Hepatocyte (in vitro differentiated cells): ENCODE data around the gene SPHK2. TPM values are rescaled to one million over a fixed set of nuclear protein-coding genes. Genes with fewer than 3 reads are reported as not detected.

Source experiments
- DNase-seq: peaks from one replicate; pipeline ENCODE4 v3.0.0-alpha.2; 2016; ENCODE audit warnings: low spot score
- H2AFZ ChIP-seq: fragments of 200-600 bp; sonication (generic); 2 replicates; pipeline ENCODE4 v1.6.0; 2016; ENCODE audit warnings: antibody characterized with exemption, mild to moderate bottlenecking
- H3K27ac ChIP-seq: fragments of 200-600 bp; sonication (generic); 2 replicates; pipeline ENCODE4 v1.5.1; 2016; ENCODE audit warnings: mild to moderate bottlenecking
- H3K27me3 ChIP-seq: fragments of 200-600 bp; sonication (generic); 2 replicates; pipeline ENCODE4 v1.6.1; 2016
- H3K36me3 ChIP-seq: fragments of 200-600 bp; sonication (generic); replicated peaks from 2 replicates; pipeline ENCODE4 v1.5.1; 2016; ENCODE audit warnings: low read depth; ENCODE audit not compliant: insufficient read depth
- H3K4me1 ChIP-seq: fragments of 200-600 bp; sonication (generic); 2 replicates; pipeline ENCODE4 v1.5.1; 2016; ENCODE audit warnings: mild to moderate bottlenecking, moderate library complexity; ENCODE audit not compliant: insufficient read depth
- H3K4me2 ChIP-seq: fragments of 200-600 bp; sonication (generic); 2 replicates; pipeline ENCODE4 v1.6.0; 2016
- H3K4me3 ChIP-seq: fragments of 200-600 bp; sonication (generic); 2 replicates; pipeline ENCODE4 v1.5.1; 2016; ENCODE audit warnings: mild to moderate bottlenecking
- H3K79me2 ChIP-seq: fragments of 200-600 bp; sonication (generic); 2 replicates; pipeline ENCODE4 v1.6.0; 2017; ENCODE audit warnings: mild to moderate bottlenecking
- H3K9me2 ChIP-seq: fragments of 200-600 bp; sonication (generic); replicated peaks from 2 replicates; pipeline ENCODE4 v1.6.0; 2017; ENCODE audit warnings: mild to moderate bottlenecking; ENCODE audit not compliant: insufficient read depth
- H3K9me3 ChIP-seq: fragments of 200-600 bp; sonication (generic); 2 replicates; pipeline ENCODE4 v1.5.1; 2016; ENCODE audit warnings: low read depth, mild to moderate bottlenecking
- H4K20me1 ChIP-seq: fragments of 200-600 bp; sonication (generic); 2 replicates; pipeline ENCODE4 v1.6.0; 2016; ENCODE audit warnings: mild to moderate bottlenecking; ENCODE audit not compliant: insufficient read depth, poor library complexity, severe bottlenecking
- CTCF ChIP-seq: fragments of 200-600 bp; sonication (generic); IDR thresholded peaks from 2 replicates; pipeline ENCODE4 v1.5.1; 2016; ENCODE audit warnings: antibody characterized with exemption, mild to moderate bottlenecking; ENCODE audit not compliant: poor library complexity
- EZH2 ChIP-seq: fragments of 200-600 bp; sonication (generic); IDR thresholded peaks from 2 replicates; pipeline ENCODE4 v1.6.1; 2016; ENCODE audit warnings: antibody characterized with exemption, mild to moderate bottlenecking, borderline replicate concordance
- EZH2phosphoT487 ChIP-seq: fragments of 200-600 bp; sonication (generic); IDR thresholded peaks from one replicate; pipeline ENCODE4 v1.6.1; 2018; ENCODE audit warnings: antibody characterized with exemption, mild to moderate bottlenecking, low read depth, moderate library complexity; ENCODE audit not compliant: unreplicated experiment, severe bottlenecking
- WGBS: methylation state at CpG from one replicate; pipeline ENCODE4 v1.1.6; 2016; ENCODE audit warnings: low lambda C conversion rate; ENCODE audit errors: missing lambda C conversion rate; 5-methylcytosine and 5-hydroxymethylcytosine counted together
- polyA plus RNA-seq: library from polyadenylated mRNA; unstranded; fragments of >200 nt; fragmentation: Nextera tagmentation; extraction: Ambion mirVana; gene quantifications from 2 replicates; pipeline ENCODE4 v1.2.1, GENCODE V29; 2016
- total RNA-seq: library from RNA; depleted of rRNA; stranded (reverse); fragments of >200 nt; gene quantifications from 2 replicates; pipeline ENCODE4 v1.2.3, GENCODE V29; 2014

Gene SPHK2
- total and polyA plus RNA-seq, 2 experiments from 2014 or later = 39.4 to 56.7 TPM

GRCh38 chr19:48595171-48595570, 24.1 kb upstream of the SPHK2 start:
- no peak for DNase-seq
- H3K9me2 ChIP-seq = no peaks in the 10 kb centered on the region
- H3K4me3 ChIP-seq = no peak overlapping the region
- H3K9me3 ChIP-seq = no peaks in the 10 kb centered on the region
- WGBS = 89% methylated on average over 9 of the region's 9 CpGs
- no peak overlapping the region for H3K4me2 ChIP-seq
- H2AFZ ChIP-seq = no peak overlapping the region
- H3K27me3 ChIP-seq = no peaks in the 10 kb centered on the region
- no peaks in the 10 kb centered on the region for H3K79me2 ChIP-seq
- H3K27ac ChIP-seq = no peak overlapping the region
- no peaks in the 10 kb centered on the region for H3K36me3 ChIP-seq
- H4K20me1 ChIP-seq = no peaks in the 10 kb centered on the region
- TF ChIP-seq EZH2 (no peak), CTCF (no peak), EZH2phosphoT487 (no peak)
- no peaks in the 10 kb centered on the region for H3K4me1 ChIP-seq

- Histone ChIP-seq H3K27ac (no peak overlapping the region), H3K4me1 (no peaks in the 10 kb centered on the region), H2AFZ (no peak overlapping the region), H3K9me2 (no peaks in the 10 kb centered on the region), H3K79me2 (no peaks in the 10 kb centered on the region), H4K20me1 (no peaks in the 10 kb centered on the region), H3K36me3 (no peaks in the 10 kb centered on the region), H3K4me2 (no peak overlapping the region), H3K9me3 (no peaks in the 10 kb centered on the region), H3K27me3 (no peaks in the 10 kb centered on the region), H3K4me3 (no peak overlapping the region)
- no peak for TF ChIP-seq EZH2
- no peak for DNase-seq
- 88% methylated on average over 6 of the region's 6 CpGs for WGBS
Measured at GRCh38 chr19:48595833-48596232, 23.5 kb upstream of the SPHK2 start.

- H4K20me1 ChIP-seq = no peaks in the 10 kb centered on the region
- no peaks in the 10 kb centered on the region for H3K79me2 ChIP-seq
- H3K27me3 ChIP-seq = no peaks in the 10 kb centered on the region
- no peaks in the 10 kb centered on the region for H3K36me3 ChIP-seq
- no peak overlapping the region for H3K4me3 ChIP-seq
- WGBS = 87% methylated on average over 3 of the region's 4 CpGs
- DNase-seq = no peak
- no peaks in the 10 kb centered on the region for H3K9me3 ChIP-seq
- no peak overlapping the region for H2AFZ ChIP-seq
- TF ChIP-seq CTCF (no peak), EZH2phosphoT487 (no peak), EZH2 (no peak)
- H3K4me1 ChIP-seq = no peaks in the 10 kb centered on the region
- no peak overlapping the region for H3K27ac ChIP-seq
- H3K9me2 ChIP-seq = no peaks in the 10 kb centered on the region
- no peak overlapping the region for H3K4me2 ChIP-seq
Measured at GRCh38 chr19:48596237-48596636, 23.1 kb upstream of the SPHK2 start.

- no peak for DNase-seq
- no peak overlapping the region for H3K4me3 ChIP-seq
- no peak for TF ChIP-seq EZH2
- TF ChIP-seq EZH2phosphoT487 = no peak
- TF ChIP-seq CTCF = no peak
- H3K9me2 ChIP-seq = no peaks in the 10 kb centered on the region
- no peaks in the 10 kb centered on the region for H3K4me1 ChIP-seq
- H3K27me3 ChIP-seq = no peaks in the 10 kb centered on the region
- no peak overlapping the region for H3K4me2 ChIP-seq
- no peaks in the 10 kb centered on the region for H3K9me3 ChIP-seq
- H4K20me1 ChIP-seq = no peaks in the 10 kb centered on the region
- no peaks in the 10 kb centered on the region for H3K79me2 ChIP-seq
- no peak overlapping the region for H3K27ac ChIP-seq
- WGBS = 86% methylated on average over 39 of the region's 39 CpGs
- no peaks in the 10 kb centered on the region for H3K36me3 ChIP-seq
- H2AFZ ChIP-seq = no peak overlapping the region
Measured at GRCh38 chr19:48596679-48597465, 22.4 kb upstream of the SPHK2 start.
